ENCODE measurements around the gene ENO3.

DNA sequence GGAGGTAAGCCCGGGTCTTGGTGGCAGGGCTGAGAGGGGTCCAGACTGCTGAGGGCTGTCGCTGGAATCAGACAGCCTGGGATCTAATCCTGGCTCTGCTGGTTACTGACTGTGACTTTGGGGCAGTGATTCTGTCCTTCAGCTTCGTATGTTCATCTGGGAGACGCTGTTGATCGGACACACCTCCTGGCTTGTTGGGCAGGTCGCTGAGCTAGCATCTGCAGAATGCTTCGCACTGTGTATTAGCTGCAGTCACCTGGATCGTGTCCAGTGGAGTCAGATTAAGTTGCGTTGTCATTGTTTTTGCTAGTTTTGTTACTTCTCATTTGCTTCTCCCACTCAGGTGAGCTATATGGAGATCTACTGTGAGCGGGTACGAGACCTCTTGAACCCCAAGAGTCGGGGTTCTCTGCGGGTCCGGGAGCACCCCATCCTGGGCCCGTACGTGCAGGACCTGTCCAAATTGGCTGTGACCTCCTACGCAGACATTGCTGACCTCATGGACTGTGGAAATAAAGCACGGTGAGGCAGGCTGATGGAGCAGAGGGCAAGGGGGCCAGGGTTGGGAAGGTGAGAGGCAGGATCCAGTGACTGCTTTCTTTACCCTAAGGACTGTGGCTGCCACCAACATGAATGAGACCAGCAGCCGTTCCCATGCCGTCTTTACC is 51.3 kb downstream of the ENO3 start:
- TF ChIP-seq, protein P1, sequence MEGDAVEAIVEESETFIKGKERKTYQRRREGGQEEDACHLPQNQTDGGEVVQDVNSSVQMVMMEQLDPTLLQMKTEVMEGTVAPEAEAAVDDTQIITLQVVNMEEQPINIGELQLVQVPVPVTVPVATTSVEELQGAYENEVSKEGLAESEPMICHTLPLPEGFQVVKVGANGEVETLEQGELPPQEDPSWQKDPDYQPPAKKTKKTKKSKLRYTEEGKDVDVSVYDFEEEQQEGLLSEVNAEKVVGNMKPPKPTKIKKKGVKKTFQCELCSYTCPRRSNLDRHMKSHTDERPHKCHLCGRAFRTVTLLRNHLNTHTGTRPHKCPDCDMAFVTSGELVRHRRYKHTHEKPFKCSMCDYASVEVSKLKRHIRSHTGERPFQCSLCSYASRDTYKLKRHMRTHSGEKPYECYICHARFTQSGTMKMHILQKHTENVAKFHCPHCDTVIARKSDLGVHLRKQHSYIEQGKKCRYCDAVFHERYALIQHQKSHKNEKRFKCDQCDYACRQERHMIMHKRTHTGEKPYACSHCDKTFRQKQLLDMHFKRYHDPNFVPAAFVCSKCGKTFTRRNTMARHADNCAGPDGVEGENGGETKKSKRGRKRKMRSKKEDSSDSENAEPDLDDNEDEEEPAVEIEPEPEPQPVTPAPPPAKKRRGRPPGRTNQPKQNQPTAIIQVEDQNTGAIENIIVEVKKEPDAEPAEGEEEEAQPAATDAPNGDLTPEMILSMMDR (IDR thresholded peaks at IDR 0.05 in 4 of 5, conservative IDR thresholded peaks at IDR 0.05 in 1 of 5): no peak
- peak; percentile 11 to 45 for TF ChIP-seq POLR2A (IDR thresholded peaks at IDR 0.05)

All from gastrocnemius medialis (tissue), 4 donors.